ENCODE measurements around the gene NEUROD2.

Gene NEUROD2

GRCh38 chr17:39617100-39617445 is 9.4 kb upstream of the NEUROD2 start:
- Histone ChIP-seq H3K9me3 (no peaks in the 10 kb centered on the region), H3K36me3 (no peaks in the 10 kb centered on the region), H3K4me3 (ENCODE audit: low read depth in 1 of 2, low read length in 1 of 2) (no peak overlapping the region), H3K4me1 (ENCODE audit: control insufficient read depth in 1 of 2, insufficient read depth in 1 of 2, low read depth in 1 of 2, low read length in 1 of 2) (peaks cover 1 to 17% of the 10 kb centered on the region in 2 experiments), H3K27me3 (peaks cover 100% of the 10 kb centered on the region), H3K27ac (no peak overlapping the region)
- no peak for TF ChIP-seq CTCF (IDR thresholded peaks at IDR 0.05)

GRCh38 chr17:39615434-39615833 is 7.7 kb upstream of the NEUROD2 start:
- Histone ChIP-seq H3K27ac (no peak overlapping the region), H3K27me3 (peaks cover 100% of the 10 kb centered on the region), H3K9me3 (no peaks in the 10 kb centered on the region), H3K4me1 (ENCODE audit: control insufficient read depth in 1 of 2, insufficient read depth in 1 of 2, low read depth in 1 of 2, low read length in 1 of 2) (peaks cover 0 to 12% of the 10 kb centered on the region in 2 experiments), H3K36me3 (no peaks in the 10 kb centered on the region), H3K4me3 (ENCODE audit: low read depth in 1 of 2, low read length in 1 of 2) (no peak overlapping the region)
- TF ChIP-seq CTCF (IDR thresholded peaks at IDR 0.05) = no peak

- Histone ChIP-seq H3K9me3 (no peaks in the 10 kb centered on the region), H3K36me3 (no peaks in the 10 kb centered on the region), H3K27ac (no peak overlapping the region), H3K27me3 (peaks cover 100% of the 10 kb centered on the region), H3K4me3 (ENCODE audit: low read depth in 1 of 2, low read length in 1 of 2) (no peak overlapping the region), H3K4me1 (ENCODE audit: control insufficient read depth in 1 of 2, insufficient read depth in 1 of 2, low read depth in 1 of 2, low read length in 1 of 2) (peaks cover 0 to 12% of the 10 kb centered on the region in 2 experiments)
- no peak for TF ChIP-seq CTCF (IDR thresholded peaks at IDR 0.05)
These were observed 6.9 kb upstream of the NEUROD2 start for GRCh38 chr17:39614545-39615157.

GRCh38 chr17:39612935-39613464 is 5.3 kb upstream of the NEUROD2 start:
- no peak for TF ChIP-seq CTCF (IDR thresholded peaks at IDR 0.05)
- H3K36me3 ChIP-seq = no peaks in the 10 kb centered on the region

GRCh38 chr17:39612291-39612894 is 4.7 kb upstream of the NEUROD2 start:
- Histone ChIP-seq H3K4me3 (ENCODE audit: low read depth in 1 of 2, low read length in 1 of 2) (no peak overlapping the region), H3K27me3 (peaks cover 100% of the 10 kb centered on the region), H3K4me1 (ENCODE audit: control insufficient read depth in 1 of 2, insufficient read depth in 1 of 2, low read depth in 1 of 2, low read length in 1 of 2) (no peaks in the 10 kb centered on the region), H3K27ac (no peak overlapping the region), H3K9me3 (no peaks in the 10 kb centered on the region), H3K36me3 (no peaks in the 10 kb centered on the region)
- TF ChIP-seq CTCF (IDR thresholded peaks at IDR 0.05) = no peak

More at GRCh38 chr17:39612935-39613464, 5.3 kb upstream of the NEUROD2 start:
- no peak overlapping the region for H3K4me3 ChIP-seq (ENCODE audit: low read depth in 1 of 2, low read length in 1 of 2)
- no peak overlapping the region for H3K27ac ChIP-seq
- peaks cover 100% of the 10 kb centered on the region for H3K27me3 ChIP-seq
- peaks cover 0 to 6% of the 10 kb centered on the region in 2 experiments for H3K4me1 ChIP-seq (ENCODE audit: control insufficient read depth in 1 of 2, insufficient read depth in 1 of 2, low read depth in 1 of 2, low read length in 1 of 2)
- H3K9me3 ChIP-seq = no peaks in the 10 kb centered on the region

Measured in neutrophil (primary cell).